Hematopoietic multipotent progenitor cell treated with erythropoietin and hydrocortisone succinate and interleukin-3 and kit ligand, for 4 days (in vitro differentiated cells): ENCODE data around the gene MEGF9.
A peak's percentile ranks its signal among the peaks of the same experiment; 100 is the strongest.
"Not testable (repeated sequence)": the region's sequence is repeated elsewhere in the genome, so short reads cannot be mapped to it uniquely, and the experiment has no call there.

Experiments
- DNase-seq: peaks from one replicate; pipeline ENCODE4 v3.0.0-alpha.2; 2015

MEGF9 gene

GRCh38 chr9:120714088-120714845, at the start of gene MEGF9:
MEGF9 (minus strand) TSS chr9:120714470; CDS start chr9:120714358, 112 bp downstream.
- peak; percentile 99 for DNase-seq

GRCh38 chr9:120761006-120761405, 46.7 kb upstream of the MEGF9 start:
- no peak for DNase-seq

DNA sequence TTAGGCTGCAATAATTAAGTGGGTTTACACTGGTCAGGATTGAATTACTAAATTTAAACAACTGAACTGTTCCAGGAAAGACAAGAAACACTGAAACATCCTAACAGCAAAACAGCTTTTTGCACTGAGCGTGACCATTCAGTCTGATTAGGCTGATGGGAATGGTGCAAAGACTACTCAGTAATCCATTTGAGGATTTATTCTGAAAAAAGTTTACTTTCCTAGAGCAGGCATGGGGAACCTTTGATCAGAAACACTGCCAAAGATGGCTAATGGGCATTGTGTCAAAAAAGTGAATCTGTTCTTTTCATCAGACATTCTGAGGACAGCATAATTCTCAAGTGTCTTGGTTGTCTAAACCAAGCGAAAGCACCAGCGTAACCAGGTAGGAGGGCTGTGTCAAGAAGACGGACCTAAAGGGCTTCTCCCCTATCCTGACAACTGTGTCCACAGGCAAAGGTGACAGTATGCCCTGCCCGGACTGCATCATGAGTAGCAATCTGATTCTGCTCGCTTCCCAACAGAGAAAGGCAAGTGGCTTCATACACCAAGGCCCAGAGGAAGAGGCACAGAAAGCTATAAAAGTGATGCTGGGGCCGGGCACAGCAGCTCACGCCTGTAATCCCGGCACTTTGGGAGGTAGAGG, 45.6 kb upstream of the MEGF9 start:
- no peak for DNase-seq

GRCh38 chr9:120758544-120758943, 44.3 kb upstream of the MEGF9 start:
- DNase-seq = no peak

DNA sequence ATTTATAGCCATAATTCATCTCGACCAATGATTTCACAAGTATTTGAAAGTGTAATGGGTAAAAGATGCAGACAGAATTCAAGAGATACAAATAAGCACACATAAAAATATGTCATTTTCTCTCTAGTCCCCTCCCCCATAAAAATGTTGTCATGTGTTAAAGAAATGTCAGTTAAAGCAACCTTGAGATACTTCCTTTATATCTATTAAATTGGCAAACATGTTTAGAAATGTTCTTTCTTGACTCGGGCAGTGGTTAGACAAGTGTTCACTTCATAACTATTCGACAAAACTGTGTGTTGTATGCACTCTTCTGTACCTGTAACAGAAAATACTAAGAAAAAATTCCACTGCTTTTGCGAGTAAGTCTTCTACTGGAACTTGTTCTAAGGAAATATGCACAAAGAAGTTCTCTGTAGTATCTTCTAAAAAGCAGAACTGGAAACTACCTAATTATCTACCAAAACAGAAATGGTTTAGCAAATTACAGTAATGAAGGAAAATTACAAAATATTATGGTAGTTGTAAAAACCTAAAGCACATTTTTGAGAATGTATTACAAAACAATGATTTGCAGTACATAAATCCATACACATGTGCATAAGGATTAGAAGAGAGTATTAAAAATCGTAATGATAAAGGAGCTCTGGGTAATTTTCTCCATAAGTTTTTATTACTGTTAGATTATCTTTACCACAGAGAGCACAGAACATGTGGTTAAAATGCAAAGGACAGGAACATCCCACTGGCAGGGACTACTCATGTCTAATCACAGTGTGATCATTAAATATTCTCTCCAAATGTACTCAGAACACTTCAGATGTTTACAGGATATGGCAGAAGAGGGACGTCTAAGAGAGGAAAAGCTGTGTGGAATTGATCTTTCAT, 43.0 kb upstream of the MEGF9 start:
- DNase-seq = peak; percentile 58

- no peak for DNase-seq
Measured at GRCh38 chr9:120756531-120756930, 42.3 kb upstream of the MEGF9 start.

GRCh38 chr9:120755810-120756434, 41.7 kb upstream of the MEGF9 start:
- DNase-seq = peak; percentile 81

- DNase-seq = no peak
Measured at GRCh38 chr9:120755044-120755443, 40.8 kb upstream of the MEGF9 start.

DNA sequence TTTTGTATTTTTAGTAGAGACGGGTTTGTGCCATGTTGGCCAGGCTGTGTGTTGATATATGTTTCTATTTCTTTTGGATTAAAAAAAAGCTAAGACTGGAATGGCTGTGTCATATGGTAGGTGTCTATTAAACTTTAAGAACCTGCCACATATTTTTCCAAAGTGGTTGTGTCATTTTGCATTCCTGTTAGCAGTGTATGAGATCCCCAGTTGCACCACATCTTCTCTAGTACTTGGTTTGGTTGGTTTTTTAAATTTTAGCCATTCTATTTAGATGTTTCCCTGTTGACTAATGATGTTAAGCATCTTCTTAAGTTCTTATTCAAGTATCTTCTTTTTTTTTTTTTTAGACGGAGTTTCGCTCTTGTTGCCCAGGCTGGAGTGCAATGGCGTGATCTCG, 36.2 kb upstream of the MEGF9 start:
- DNase-seq = no peak

GRCh38 chr9:120746366-120746765, 32.1 kb upstream of the MEGF9 start:
- not testable (repeated sequence) for DNase-seq

- DNase-seq = no peak
Measured at GRCh38 chr9:120745278-120745677, 31.0 kb upstream of the MEGF9 start.

- peak; percentile 80 for DNase-seq
Measured at GRCh38 chr9:120742951-120743416, 28.7 kb upstream of the MEGF9 start.

- no peak for DNase-seq
Measured at GRCh38 chr9:120741701-120742100, 27.4 kb upstream of the MEGF9 start.

DNA sequence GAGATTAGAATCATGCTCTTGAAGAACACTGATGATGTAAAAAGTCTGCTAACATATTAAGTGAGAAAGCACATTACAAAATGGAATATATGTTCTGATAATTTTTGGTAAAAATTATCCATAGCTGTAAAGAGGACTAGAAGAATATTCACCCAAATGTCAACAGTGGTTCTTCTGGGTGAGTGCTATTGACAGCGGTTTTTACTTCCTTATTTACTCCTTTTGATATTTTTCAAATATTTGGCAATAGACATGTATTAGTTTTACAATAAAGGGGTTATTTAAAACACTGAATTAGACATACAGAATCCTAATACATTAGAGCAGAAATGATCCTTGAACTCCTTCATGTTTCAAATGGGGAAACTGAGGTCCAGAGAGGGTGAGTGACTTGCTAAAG, 26.9 kb upstream of the MEGF9 start:
- no peak for DNase-seq

DNA sequence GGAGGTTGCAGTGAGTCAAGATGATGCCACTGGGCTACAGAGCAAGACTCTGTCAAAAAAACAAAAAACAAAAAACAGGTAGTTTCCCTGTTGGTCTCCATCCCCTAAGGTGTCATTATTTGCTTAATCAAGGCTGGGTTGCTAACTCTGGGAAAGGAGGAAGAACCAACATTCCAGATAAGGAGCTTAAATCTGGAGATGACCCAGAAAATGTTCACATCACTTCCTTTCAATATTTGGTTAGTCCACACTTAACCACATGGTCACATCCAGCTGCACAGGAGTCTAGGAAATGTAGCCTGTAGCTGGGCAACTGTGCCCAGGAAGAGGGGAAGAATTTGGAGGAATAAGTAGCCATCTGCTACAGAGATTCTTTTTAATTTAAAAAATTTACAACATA, 25.9 kb upstream of the MEGF9 start:
- no peak for DNase-seq

GRCh38 chr9:120737416-120738165, 23.3 kb upstream of the MEGF9 start:
- DNase-seq = no peak

DNA sequence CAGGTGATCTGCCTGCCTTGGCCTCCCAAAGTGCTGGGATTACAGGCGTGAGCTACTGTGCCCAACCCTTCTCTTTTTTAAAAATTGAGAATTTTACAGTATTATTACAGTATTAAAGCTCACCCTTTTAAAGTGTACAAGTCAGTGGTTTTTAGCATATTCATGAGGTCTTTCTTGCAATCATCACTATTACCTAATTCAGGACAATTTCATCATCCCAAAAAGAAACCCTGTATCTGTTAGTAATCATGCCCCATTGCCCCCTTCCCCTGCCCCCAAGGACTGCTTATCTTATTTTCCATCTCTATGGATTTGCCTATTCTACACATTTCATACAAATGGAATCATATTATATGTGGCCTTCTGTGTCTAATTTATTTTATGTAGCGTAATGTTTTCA, 22.6 kb upstream of the MEGF9 start:
- DNase-seq = no peak

- peak; percentile 86 for DNase-seq
Measured at GRCh38 chr9:120735415-120736126, 21.3 kb upstream of the MEGF9 start.

GRCh38 chr9:120734607-120735410, 20.5 kb upstream of the MEGF9 start:
- DNase-seq = peak; percentile 48

DNA sequence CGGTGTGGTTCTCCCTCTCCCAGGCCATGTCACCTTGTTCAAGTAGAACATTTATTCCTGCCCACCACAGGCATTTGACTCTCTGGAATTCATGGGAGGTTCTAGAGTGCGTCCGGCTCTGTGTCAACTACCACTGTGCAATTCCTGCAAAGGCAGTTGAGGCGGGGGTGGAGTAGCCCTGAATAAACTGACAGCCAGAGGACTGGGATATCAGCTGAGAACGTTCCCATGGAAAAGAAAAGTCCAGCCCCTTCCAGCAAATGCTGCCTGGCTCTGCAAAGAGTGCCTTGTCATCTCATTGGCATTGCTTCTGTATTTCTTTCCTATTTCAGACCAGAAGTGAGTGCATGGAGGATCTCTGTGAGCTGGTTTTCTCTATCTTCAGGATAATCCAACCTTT, 18.9 kb upstream of the MEGF9 start:
- DNase-seq = no peak
